ENCODE measurements around the gene SH2D3C. TPM values are rescaled to one million over a fixed set of nuclear protein-coding genes. Genes with fewer than 3 reads are reported as not detected.

The SH2D3C gene
- total RNA-seq, 1 donor from 2014 or later: 1.9 TPM

DNA sequence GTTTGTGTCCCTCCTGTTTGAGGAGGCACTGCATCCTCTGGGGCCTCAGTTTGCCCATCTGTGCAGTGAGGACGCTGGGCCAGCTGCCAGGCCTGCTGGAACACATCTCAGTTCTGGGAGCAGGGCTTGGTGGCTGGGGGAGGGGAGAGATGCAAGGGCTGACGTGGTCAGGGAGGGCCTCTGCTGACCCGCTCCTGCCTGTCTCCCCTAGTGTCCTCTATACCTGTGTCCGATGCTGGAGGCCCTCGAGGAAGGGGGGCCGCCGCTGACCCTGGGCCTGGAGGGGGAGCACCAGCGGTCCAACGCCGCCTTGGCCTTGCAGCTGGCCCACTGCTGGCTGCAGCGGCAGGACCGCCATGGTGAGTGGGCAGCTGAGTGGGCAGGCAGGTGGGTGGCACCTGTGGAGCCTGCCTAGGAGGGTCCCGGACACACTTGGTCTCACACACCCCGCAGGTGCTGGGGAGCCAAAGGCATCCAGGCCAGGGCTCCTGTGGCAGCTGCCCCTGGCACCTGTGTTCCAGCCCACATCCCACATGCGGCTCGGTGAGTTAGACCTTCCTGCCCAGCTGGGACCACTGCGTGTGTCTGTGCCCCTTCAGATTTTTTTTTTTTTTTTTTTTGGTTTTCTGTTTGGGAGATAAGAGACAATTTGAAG, 30.0 kb upstream of the SH2D3C start:
- no peak for ATAC-seq

- no peak for ATAC-seq
These were observed 28.4 kb upstream of the SH2D3C start for GRCh38 chr9:127806871-127807270.

- ATAC-seq: no peak
These were observed 27.2 kb upstream of the SH2D3C start for GRCh38 chr9:127805620-127806019.

DNA sequence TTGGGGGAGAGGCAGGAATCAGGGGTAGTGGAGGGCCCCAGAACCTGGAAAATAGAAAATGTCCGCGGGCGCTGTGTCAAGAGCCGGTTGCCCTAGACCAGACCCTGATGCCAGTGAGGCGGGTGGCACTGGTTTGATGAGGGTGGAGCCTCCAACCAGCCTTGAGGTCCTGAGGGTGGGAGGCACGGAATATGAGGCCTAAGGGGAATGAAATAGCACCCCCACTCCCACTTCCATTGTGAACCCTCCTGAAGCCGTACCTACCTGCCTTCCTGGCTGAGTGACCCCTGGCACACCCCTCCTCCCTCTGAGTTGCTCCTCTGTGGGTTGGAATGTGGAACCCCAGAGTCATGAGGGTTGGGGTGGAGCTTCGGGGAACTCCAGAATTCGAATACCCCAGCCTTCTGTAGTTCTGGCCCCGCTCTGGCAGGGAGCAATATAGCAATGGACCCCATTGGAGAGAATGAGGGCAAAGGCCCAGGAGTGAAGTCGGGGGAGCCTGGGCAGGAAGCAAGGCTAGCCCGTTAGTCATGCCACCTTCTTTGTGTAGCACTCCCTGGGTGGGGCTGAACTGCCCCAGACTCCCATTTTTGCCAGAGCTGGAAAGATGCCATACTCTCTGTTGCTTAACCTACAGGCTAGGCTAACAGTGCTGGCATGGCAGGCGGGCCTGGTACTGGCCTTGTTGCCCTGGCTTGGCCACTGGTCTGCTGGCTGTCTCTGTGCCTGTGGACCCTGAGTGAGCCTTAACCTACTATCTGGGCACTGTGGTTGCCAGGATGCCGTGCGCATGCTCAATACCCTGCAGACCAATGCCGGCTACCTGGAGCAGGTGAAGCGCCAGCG, 25.3 kb upstream of the SH2D3C start:
- peak; percentile 74 for ATAC-seq

DNA sequence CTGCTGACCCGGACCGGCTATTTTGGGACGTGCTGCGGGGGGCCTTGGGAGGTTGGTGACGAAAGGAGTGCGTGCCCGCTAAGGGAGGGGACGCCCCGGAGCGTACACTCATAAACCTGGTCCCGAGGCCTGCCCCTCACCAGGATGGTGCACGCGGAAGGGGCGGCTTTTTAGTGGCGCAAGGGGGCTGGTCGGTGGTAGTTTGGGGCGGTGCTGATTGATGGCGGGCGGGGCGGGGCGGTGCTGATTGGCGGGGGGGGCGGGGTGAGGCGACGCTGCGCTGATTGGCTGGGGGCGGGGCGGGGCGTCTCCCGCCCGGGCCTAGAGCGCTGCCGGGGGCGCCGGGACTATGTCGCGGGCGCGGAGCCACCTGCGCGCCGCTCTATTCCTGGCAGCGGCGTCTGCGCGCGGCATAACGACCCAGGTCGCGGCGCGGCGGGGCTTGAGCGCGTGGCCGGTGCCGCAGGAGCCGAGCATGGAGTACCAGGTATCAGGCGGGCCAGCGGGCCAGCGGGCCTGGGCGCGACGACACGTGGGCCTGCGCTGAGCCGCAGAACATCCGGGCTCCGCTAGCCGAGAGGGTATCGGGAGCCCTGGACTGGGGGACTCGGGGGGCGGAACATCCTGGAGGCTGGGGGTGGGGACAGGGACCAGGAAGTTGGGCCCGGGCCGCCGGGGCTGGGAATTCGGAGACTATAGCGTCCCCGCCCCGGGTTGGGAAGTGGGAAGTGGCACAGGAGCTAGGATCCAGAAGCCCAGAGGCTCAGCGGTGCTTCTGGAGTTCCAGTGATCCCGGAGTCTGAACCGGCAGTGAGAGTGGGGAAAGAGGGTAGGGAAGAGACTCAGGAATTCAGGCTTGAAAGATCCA, 24.3 kb upstream of the SH2D3C start, which contains the start of gene FPGS:
TSS of gene FPGS (plus strand) at position 307 of the 868 bp plus-strand sequence. CDS start at position 350, 43 bp downstream.
- ATAC-seq: peak; percentile 73

DNA sequence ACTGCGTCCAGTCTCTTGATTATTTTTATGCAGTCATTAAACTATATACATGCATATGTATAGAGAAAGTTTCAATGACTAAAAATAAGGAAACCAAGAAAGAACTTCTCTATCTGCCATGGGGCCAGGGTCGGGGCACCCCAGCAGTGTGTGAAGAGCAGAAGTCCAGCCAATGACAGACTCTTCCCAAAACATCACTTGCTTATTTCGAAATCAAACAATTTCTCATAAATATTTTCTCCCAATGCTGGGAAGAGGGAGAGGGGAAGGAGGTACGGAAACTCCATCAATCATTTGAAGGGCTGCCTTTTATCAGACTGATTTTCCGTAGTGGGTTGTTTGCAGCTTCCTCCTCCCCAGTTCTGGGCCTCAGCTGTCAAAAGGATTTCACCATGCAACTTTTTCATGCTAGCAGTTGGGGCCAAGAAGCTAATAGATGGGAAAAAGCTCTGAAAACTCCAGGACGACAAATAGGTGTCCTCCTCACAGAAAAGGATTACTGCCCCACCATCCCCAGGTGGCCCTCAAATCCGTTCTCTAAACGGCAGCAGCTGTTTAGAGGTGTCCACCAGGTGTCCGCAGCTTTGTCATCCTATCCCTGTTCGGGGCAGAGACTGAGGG, 23.6 kb upstream of the SH2D3C start:
- no peak for ATAC-seq

- no peak for ATAC-seq
These were observed 18.4 kb upstream of the SH2D3C start for GRCh38 chr9:127796852-127797370.

DNA sequence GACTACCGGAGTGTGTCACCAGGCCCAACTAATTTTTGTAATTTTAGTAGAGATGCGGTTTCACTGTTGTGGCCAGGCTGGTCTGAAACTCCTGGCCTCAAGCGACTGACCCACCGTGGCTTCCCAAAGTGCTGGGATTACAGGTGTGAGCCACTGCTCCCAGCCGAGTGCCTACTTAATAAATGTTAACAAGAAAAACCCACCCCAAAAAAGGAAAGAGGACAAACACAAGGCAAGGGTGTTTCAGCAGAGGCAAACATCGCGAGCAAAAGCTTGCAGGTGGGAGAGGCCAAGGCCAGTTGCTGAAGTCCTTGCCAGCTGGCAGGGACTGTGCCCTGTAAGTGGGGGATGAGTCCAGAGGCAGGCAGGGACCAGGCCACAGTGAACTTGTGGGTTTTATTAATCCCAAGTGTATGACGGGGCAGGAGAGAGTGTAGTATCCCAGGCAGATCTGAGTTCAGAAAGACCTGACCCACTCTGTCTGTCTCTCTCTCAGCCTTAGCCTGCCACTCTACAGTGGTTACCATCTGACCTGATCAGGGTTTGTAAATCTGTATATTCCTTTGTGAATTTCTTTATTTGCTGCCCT, 17.9 kb upstream of the SH2D3C start:
- peak; percentile 16 for ATAC-seq

GRCh38 chr9:127794001-127794791, 15.7 kb upstream of the SH2D3C start:
- peak; percentile 54 for ATAC-seq

GRCh38 chr9:127793093-127793708, 14.7 kb upstream of the SH2D3C start:
- no peak for ATAC-seq

- ATAC-seq: no peak
These were observed 14.1 kb upstream of the SH2D3C start for GRCh38 chr9:127792417-127793031.

DNA sequence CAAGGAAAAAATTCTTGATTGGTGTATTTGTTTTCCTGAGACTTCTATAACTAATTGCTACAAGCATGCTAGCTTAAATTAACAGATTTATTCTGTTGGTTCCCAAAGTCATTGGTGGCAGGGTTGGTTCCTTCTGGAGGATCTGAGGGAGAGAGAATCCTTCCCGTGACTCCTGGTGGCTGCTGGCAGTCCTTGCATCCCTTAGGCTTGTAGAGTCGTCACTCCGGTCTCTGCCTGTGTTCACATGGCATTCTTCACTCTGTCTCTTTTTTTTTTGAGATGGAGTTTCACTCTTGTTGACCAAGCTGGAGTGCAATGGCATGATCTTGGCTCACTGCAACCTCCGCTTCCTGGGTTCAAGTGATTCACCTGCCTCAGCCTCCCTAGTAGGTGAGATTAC, 12.6 kb upstream of the SH2D3C start:
- no peak for ATAC-seq

- ATAC-seq: no peak
These were observed 11.8 kb upstream of the SH2D3C start for GRCh38 chr9:127790094-127790855.

DNA sequence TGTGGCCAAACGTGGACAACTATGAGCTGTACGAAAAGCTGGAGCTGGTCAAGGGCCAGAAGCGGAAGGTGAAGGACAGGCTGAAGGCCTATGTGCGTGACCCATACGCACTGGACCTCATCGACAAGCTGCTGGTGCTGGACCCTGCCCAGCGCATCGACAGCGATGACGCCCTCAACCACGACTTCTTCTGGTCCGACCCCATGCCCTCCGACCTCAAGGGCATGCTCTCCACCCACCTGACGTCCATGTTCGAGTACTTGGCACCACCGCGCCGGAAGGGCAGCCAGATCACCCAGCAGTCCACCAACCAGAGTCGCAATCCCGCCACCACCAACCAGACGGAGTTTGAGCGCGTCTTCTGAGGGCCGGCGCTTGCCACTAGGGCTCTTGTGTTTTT, 10.7 kb upstream of the SH2D3C start:
- no peak for ATAC-seq

GRCh38 chr9:127788337-127789011, 10.0 kb upstream of the SH2D3C start:
- no peak for ATAC-seq

- ATAC-seq: no peak
These were observed 8.3 kb upstream of the SH2D3C start for GRCh38 chr9:127786773-127787104.

DNA sequence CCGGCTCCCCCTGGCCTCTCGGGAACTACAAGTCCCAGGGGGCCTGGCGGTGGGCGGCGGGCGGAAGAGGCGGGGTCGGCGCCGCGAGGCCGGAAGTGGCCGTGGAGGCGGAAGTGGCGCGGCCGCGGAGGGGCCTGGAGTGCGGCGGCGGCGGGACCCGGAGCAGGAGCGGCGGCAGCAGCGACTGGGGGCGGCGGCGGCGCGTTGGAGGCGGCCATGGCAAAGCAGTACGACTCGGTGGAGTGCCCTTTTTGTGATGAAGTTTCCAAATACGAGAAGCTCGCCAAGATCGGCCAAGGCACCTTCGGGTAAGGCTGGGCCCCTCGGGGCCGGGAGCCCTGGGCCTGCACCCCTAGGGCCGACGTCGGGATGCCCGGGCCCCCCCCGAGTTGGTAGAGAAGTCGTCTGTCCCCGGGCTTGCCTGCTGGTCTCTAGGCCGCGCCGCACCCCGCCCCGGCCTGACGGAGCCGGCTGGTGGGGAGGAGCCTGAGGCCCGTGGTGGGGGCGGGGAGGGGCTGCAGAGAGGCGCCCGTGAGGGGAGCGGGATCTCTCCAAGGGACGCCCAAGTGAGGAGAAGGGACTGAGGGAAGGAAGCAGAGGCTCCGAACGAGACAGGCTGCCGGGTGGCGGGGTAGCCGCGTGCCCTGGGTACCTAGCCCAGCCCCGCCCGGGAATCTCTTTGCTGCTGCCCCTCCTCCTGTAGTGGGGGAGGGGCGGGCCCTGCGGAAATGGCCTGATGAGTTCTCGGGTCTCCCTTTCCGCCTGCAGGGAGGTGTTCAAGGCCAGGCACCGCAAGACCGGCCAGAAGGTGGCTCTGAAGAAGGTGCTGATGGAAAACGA, 7.7 kb upstream of the SH2D3C start, which contains the start of gene CDK9:
TSS of gene CDK9 (plus strand) at position 102 of the 840 bp plus-strand sequence. CDS start at position 217, 115 bp downstream.
- ATAC-seq: peak; percentile 76
